ENCODE data around the gene THAP3.

THAP3 gene

DNA sequence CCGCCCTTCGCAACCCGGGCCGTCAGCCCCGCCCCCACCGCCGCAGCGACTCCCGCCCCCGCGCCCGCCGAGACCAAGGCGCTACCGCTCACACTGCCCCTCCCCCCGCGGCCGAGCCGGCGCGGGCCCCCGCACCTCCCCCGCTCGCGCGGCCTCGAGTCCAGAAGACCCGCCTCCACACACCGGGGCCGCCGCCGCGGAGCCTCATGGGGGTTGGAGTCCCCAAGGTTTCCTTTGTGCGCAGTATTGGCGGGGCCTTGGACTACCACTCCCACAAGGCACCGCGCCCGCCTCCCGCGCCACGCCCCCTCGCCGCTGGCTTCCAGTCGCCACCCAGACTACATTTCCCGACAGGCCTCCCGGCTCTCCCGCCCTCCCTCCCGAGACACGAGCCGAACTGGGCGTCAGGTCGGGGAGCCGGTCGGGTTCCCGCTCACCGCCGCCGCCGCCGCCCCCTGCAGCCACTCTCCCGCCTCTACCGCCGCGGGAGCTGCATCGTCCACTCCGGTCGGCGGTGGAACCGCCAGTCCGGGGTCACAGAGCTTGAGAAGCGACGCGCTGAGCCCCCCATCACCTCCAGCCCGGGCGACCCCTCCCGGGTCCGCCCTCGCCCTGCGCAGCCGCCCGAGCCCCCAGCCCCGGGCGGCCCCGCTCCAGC lies 11.2 kb upstream of the THAP3 start, which contains the start of gene PHF13:
Gene PHF13, plus strand, starts transcription at position 371 of the 658 bp plus-strand sequence. CDS start 336 bp downstream, outside the sequence.
- FAIRE-seq = no peak

DNA sequence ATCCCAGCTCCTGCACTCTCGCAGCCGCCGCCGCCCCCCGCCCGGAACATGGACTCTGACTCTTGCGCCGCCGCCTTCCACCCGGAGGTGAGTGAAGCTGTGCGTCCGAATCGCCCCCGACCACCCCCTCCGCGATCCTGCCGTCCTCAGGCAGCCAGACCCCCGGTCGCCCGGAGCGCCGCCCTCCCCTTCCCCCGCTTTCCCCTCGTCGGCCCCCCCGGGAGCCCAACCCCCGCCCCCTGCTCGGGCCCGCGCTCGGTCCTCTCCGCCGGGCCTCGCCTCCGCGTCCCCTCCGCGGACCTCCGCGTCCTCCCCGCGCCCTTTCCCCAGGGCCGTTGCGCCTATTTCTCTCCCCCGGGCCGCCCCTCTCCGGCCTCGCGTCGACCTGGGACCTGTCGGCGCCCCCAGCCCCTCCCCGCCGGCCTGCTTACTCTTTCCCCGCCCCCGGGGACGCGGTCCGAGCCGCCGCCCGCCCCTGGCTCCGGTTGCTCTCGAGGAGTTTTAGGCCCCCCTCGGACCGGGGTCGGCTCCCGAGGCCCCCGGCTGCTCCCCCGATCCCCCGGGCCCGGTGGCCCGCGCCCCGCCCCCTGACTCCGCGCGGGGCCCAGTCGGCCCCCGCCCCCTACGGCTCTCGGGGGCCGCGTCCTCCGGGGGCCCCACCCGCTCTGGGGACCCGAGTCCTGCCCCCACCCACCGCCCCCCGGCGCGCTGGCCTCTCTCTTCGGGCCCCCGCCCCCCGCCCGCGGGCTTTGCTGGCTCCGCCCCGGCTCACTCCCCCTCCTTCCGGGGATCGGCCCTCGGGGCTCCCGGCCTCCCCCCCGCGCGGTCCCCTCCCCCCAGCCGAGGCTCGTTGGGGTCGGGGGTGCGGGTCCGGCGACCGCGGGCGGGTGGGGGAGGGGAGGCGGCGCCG lies 10.4 kb upstream of the THAP3 start:
- no peak for FAIRE-seq

DNA sequence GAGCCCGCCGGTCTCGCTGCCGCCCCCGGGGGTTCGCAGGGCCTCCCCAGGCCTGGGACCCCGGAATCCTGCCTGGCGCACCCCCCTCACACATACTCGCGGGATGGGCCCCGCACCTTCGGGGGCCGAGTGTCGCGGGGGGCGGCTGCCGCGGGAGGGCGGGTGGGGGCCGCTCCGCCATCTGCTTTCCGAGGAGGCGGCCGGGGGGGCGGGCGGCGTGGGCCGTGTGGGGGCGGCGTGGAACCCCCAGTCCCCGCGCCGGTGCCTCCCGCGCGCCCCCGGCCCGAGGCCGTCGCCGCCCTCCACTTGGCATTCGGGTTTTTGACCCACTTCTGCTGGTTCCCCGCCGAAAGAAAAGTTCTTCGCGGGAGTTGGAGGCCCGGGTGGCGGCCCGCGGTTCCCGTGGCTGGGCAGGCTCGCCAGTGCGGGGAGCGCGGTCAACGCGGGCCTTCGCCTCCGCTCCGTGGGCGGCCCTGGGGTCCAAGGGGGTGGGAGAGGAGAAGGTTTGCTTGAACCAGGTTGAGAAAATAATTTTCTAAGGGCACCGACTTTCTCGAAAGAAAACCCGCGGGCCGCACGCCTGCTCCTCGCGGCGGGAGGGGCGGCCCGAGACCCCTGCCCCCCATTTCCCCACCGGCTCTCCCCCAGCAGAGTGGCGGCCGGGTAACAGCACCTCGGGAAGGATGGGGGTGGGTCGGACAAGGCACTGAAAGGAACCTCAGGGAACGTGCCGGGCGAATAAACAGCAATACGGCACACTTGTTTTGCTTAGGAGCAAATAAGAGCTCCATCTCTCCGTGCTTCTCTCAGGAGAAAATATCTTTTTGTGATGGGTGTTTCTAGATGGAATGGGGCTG lies 9.5 kb upstream of the THAP3 start:
- no peak for FAIRE-seq

DNA sequence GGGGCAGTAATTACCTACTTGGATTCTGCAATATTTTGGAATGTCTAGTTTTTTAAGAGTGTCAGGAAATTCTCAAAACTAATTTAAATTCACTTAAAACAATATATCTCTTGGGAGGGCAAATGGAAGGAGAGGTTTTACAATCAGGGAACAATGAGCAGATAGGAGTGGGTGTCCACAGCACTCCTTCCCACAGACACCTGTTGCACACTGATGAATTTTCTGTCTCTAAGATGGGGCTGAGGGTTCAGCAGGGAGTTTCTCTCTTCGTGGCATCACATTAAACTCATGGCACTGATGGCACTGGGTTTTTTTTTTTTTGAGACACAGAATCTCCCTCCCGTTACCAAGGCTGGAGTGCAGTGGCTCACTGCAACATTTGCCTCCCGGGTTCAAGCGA lies 5.6 kb upstream of the THAP3 start:
- no peak for FAIRE-seq

DNA sequence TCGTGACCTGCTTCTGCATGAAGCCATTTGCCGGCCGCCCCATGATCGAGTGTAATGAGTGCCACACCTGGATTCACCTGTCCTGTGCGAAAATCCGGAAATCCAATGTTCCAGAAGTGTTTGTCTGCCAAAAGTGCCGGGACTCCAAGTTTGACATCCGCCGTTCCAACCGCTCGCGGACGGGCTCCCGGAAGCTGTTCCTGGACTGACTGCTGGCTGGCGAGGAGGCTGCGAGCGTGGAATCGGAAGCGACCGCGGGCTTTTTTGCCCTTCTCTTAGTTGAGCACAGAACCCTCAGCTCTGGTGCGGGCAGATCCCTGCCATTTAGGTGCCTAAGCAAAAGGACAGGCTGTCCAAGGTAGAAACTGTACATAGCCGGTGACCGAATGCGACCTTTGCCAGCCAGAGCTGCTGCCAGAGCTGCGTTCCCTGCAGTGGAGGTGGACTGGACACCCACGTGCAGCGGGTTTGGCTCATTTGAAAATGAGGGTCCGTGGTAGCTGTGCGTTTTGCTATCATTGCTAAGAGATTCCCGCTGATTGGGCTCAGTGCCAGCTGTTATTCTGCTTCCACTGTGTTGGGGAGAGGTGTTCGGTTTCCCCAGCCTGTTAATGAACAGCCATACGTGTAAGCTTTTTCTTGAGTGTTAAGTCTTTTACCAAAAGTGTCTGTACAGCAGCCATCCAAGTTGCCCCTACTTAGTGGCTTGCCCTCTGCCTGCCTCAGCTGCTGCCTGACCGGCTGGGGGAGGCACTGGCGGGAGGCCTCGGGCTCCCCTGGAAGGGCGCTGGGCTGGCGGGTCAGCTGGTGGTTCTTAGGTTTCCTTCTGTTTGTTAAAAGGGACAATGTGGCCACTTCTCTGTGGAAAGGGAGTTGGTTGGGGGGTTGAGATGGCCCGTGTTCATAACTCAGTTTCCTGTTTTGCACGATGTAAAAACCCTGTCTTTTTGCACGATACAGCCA lies 3.0 kb upstream of the THAP3 start:
- no peak for FAIRE-seq

DNA sequence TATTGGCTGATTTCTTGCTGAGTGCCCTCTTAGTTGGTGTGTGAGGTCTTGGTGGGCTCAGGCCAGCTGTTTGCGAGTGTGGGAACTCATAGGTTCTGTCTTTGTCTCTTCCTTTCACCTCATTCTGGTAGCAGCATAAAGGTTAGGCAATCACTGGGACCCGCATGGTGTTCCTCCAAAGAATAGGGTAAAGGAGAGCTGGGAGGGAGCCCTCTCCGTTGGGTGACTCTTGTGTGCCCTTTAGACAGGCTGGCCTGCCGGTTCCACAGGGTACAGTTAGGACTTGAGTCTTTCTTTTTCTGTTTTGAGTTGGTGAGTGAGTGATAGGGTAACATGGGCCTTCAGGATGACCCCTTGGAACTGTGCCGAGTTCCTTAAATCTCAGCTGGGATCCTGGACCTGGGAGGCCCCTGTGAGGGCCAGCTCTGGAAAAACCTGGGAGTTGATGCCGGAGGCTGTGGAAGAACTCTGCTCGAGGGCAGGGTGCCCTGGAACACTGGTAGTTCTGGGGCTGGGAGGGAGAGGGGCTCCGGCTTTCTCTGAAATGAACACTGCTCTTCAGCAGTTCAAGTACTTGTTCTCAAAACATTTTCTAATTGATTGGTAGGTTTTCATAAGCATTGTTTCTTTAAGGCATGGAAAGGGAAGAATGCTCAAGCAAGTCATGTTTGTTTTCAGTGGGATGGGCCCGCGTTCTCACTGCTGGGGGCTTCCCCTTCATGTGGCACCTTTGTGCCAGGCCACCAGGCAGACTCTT lies 2.1 kb upstream of the THAP3 start:
- no peak for FAIRE-seq

DNA sequence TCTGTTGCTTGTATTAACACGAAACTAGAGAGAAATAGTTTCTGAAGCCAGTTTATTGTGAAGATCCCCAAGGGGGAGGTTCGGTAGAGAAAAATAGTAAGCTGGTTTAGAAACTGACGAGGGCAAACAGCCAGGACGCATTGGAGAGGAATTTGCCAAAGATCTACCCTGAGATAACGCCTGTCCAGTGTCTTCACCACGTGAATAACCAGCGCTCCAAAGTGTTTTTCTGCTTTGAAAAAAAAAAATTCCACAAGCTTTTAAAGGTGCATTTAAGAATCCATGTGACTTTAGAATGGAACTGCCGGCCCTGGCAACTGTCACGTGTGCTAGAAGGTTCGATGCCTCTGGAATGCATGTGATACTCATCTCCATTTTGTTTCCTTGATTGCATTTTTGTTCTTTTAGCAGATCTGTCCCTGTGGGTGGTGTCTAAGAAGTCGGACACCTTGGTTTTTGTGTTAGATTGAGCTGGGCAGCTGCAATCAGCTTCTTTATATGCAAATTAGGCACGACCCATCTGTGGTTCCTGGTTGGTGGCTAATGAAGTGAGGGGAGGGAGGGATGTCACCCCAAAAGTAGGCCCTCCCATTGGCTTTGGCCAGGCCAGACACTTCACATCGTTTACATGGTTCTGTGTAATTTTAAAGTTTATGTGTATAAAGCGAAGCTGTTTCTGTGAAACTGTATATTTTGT lies 1.3 kb upstream of the THAP3 start:
- FAIRE-seq = no peak

DNA sequence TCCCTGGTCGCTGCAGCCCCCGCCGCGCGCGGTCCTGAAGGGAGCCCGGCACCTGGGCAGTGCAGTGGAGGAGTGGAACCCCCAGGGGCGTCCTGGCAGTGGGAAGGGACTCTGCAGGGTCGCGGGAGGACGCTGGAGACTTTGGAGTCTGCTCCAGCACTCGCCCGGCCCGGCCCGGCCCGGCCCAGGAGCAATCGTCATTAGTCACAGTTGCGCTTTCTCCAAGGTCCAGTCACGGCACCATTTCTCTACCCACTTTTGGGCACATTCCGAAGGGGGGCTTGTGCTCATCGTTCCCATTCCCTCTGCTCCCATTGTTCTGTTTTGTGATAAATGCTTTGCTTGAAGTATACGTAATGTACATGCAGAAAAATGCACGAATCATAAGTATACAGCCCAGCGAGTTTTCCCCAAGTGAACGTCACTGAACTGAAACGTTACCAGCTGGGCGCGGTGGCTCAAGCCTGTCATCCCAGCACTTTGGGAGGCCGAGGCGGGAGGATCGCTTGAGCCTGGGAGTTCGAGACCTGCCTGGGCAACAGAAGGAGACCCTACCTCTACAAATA lies 999 bp downstream of the THAP3 start:
- FAIRE-seq = no peak

DNA sequence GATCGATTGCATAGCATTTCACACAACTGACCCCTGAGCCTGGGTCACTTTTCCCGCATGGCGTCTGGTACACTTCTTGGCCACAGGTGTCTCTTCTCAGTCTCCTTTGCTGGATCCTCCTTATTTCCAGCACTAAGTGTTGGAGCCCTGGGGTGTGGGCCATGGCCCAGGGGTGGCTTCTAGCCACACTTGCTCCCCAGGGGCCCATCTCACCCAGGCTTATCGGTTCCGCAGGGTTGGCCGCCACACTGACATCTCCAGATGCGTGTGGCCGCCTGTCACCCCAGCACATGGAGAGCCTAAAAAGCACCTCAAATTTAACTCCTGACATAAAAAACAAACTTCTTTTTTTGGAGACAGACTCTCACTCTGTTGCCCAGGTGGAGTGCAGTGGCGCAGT lies 2.4 kb downstream of the THAP3 start:
- no peak for FAIRE-seq

DNA sequence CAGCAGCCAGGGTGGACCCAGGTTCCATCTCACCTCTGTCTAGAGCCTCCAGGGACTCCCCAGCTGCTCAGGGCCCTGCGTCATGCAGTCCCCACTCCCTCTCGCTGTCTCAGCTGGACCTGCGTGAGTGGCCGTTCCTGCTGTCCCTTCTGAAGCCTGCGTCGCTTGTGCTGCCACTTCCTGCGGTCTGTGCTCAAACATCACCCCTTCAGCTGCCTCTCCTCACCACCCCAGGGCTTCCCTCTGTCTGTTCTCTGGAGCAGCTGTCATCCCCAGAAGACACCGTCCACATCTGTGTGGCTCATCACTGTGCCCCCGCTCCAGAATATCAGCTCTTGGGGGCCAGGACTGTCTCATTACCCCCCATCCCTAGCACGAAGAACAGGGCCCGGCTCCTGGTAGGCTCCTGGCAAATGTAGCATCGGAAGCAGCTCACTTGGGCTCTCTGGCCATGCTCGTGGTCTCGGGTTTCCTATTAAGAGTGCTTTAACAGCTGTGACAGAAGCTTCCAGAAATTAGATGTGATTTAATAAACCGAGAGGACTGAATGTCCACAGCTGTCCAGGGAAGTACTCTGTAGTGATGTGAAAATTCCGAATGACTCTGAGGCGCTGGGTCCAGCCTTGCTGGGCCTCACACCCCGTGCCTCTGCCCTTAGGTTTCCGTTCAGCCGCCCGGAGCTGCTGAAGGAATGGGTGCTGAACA lies 3.3 kb downstream of the THAP3 start:
- FAIRE-seq = no peak

DNA sequence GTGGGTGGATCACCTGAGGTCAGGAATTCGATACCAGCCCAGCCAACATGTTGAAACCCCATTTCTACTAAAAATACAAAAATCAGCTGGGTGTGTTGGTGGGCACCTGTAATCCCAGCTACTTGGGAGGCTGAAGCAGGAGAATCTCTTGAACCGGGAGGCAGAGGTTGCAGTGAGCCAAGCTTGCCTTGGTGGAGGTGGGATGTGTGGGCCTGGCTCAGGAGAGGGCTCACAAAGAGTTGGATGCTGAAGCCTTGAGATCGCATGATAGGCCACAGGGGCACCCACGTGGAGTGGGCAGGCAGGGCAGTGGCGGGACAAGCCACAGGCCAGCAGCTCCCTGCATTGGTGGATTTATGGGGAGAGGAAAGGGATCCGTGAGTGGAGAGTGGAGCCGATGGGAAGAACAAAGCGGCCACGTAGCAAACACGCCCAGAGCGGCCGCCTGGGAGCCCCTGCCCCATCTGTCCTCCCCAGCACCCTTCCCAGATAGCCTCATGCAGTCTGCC lies 4.4 kb downstream of the THAP3 start:
- FAIRE-seq = no peak

DNA sequence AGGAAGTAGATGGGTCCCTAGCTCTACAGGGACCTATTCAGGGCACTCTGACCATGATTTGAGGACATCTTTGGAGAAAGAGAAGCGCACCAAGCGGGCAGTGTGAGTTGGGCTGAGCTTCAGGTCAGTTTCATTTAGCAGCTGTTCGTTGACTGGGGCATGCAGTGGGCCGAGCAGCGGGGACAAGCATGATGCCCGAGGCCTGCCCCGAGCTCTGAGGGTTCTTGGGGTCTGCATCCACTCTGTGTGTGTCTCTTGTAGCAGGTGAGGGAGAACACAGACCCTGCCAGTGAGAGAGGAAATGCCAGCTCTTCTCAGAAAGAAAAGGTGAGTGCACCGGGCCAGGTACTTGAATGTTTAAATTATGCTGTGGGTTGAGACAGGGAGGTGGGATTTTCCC lies 5.4 kb downstream of the THAP3 start:
- no peak for FAIRE-seq

DNA sequence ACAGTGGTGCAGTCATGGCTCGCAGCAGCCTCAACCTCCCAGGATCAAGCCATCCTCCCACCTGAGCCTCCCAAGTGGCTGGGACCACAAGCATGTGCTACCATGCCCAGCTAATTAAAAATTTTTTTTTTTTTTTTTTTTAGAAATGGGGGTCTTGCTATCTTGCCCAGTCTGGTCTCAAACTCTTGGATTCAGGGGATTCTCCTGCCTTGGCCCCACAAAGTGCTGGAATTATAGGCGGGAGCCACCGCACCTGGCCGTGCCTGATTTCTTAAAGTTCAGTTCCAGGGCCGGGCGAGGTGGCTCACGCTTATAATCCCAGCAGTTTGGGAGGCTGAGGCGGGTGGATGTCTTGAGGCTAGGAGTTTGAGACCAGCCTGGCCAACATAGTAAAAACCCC lies 6.4 kb downstream of the THAP3 start:
- no peak for FAIRE-seq

DNA sequence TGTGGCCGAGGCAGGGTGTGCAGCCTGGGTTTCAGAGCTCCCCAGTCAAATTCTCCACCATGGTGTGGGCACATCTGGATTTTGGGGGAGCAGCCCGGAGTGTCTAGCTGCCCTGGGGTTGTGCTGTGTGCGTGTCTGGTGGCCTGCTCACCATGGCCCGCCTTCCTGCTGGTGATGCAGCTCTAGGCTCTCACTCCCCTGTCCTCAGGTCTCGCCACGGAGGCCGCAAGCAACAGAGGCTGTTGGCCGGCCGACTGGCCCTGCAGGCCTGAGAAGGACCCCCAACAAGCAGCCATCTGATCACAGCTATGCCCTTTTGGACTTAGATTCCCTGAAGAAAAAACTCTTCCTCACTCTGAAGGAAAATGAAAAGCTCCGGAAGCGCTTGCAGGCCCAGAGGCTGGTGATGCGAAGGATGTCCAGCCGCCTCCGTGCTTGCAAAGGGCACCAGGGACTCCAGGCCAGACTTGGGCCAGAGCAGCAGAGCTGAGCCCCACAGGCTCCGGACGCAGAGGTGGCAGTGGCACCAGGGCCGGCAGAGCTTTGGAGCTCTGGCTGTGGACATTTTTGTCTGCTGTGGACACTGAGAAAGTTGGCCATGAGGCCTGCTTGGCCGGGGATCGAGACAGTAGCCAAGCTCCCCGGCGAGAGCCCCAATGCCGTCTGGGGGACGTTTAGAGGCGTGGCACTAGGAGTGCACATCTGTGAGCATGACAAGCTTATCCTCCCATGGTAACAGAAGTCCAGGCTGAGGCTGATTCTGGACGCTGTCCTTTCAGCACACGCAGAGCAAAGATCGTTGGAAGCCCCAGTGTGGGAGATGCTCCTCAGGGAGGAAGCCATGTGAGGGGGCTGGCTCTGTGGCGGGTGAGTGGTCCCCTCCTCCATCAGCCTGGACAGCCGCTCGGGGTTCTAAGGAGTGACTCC lies 8.2 kb downstream of the THAP3 start:
- FAIRE-seq = no peak

DNA sequence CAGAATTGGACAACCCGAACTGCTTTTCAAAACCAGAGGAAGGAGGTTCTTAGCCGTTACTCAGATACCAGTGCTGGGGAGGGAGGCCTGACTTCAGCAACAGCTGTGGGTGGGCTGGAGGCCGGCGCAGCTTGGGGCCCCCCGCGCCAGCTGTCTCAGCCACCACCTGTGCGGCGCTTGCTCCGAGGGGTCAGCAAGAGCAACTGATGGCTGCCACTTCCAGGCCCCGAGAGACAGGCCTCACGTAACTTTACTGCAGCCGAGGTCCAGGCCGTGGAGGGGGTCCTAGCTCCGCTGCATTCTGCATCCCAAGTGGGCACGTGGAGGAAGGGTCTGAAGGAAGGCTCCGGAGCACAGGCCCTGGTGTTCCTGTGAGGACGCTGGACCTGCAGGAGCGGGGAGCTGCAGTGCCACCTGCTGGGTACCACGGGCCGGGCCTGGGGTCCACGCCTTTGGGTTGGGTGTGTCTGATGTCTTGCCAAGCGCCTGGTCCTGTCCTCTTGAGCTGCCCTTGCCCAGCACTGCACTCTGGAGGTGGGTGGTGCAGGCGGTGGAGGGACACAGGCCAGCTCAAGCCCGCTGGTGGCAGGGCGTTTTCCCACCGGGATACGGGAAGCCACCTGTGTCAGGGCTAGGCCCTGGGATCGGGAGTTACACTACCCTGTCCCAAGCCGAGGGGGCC lies 9.8 kb downstream of the THAP3 start:
- FAIRE-seq = no peak

DNA sequence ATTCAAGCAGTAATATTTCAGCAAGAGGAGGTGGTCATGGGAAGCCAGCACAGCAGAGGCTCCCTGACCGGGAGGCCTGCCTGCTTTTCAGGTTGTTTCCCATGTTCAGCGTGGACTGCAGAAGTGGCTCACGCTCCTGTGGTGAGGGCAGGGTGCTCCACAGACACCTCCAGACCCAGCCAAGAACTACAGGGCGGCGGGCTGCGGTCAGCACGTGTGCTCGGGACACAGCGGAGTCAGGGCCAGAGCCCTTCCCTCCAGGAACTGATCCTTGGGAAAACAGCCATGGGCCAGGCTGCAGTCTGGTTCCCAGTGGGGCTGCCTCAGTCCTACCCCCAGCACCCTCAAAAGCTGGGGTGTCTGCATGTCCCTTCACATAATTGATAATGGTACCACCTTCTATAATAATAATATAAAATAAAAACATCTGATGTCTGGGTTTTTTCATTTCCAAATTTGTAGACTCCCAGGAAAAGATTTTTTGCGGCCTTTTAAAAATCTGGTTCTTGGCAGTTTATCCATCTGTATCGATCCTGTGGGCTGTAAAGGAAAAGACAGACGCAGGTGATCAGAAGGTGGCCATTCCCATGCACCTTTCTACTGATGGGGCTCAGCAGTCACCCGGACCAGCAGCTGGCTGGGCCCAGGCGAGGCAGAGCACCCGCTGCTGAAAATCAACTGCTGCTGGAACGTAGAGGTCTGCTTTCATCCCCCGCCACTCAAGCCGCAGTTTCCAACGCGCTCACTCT lies 10.7 kb downstream of the THAP3 start:
- FAIRE-seq = no peak
